Amniotic stem cell (primary cell): ENCODE data around the gene RHD.
"Not testable (repeated sequence)": the region's sequence is repeated elsewhere in the genome, so short reads cannot be mapped to it uniquely, and the experiment has no call there.

ENCODE experiments used
- DNase-seq: peaks from one replicate; lab custom pipeline; 2025; lab: John Stamatoyannopoulos, UW

Gene RHD

GRCh38 chr1:25308168-25308567, 35.9 kb downstream of the RHD start:
- not testable (repeated sequence) for DNase-seq

GRCh38 chr1:25309085-25309484, 36.8 kb downstream of the RHD start:
- DNase-seq = not testable (repeated sequence)

GRCh38 chr1:25309486-25309885, 37.2 kb downstream of the RHD start:
- DNase-seq = not testable (repeated sequence)

- DNase-seq = not testable (repeated sequence)
These were observed 40.6 kb downstream of the RHD start for GRCh38 chr1:25312806-25313470.

GRCh38 chr1:25320314-25320938, 48.1 kb downstream of the RHD start:
- peak; percentile 27 for DNase-seq

- DNase-seq = not testable (repeated sequence)
These were observed 49.8 kb downstream of the RHD start for GRCh38 chr1:25322127-25322526.

- DNase-seq = not testable (repeated sequence)
These were observed 52.1 kb downstream of the RHD start for GRCh38 chr1:25324407-25324806.

- DNase-seq = not testable (repeated sequence)
These were observed 55.8 kb downstream of the RHD start for GRCh38 chr1:25327864-25328790.

GRCh38 chr1:25328791-25329185, 56.5 kb downstream of the RHD start:
- not testable (repeated sequence) for DNase-seq

- not testable (repeated sequence) for DNase-seq
These were observed 57.0 kb downstream of the RHD start for GRCh38 chr1:25329336-25329735.

GRCh38 chr1:25329950-25330349, 57.6 kb downstream of the RHD start:
- not testable (repeated sequence) for DNase-seq

GRCh38 chr1:25336922-25337354, 64.6 kb downstream of the RHD start:
- DNase-seq = not testable (repeated sequence)

- DNase-seq = not testable (repeated sequence)
These were observed 65.3 kb downstream of the RHD start for GRCh38 chr1:25337483-25338187.

GRCh38 chr1:25338188-25338981, 66.1 kb downstream of the RHD start, which contains the start of gene TMEM50A:
Gene TMEM50A, plus strand, starts transcription at chr1:25338334. Its CDS starts 2,153 bp downstream, at chr1:25340487.
- peak; percentile 57 for DNase-seq

- DNase-seq = no peak
These were observed 66.7 kb downstream of the RHD start for GRCh38 chr1:25338986-25339385.

GRCh38 chr1:25341746-25342145, 69.4 kb downstream of the RHD start:
- DNase-seq = no peak

GRCh38 chr1:25342846-25343245, 70.5 kb downstream of the RHD start:
- DNase-seq = no peak

- DNase-seq = no peak
These were observed 71.6 kb downstream of the RHD start for GRCh38 chr1:25343872-25344271.

GRCh38 chr1:25347556-25347955, 75.2 kb downstream of the RHD start:
- no peak for DNase-seq

GRCh38 chr1:25349606-25350005, 77.3 kb downstream of the RHD start:
- DNase-seq = no peak

- no peak for DNase-seq
These were observed 83.6 kb downstream of the RHD start for GRCh38 chr1:25355841-25356395.
